Gastroesophageal sphincter (tissue), 3 donors: ENCODE data around the gene LPIN1.

Source experiments
- EP300 ChIP-seq: sonication (generic); formaldehyde crosslinking; IDR thresholded peaks from one replicate; pipeline ENCODE4 v1.6.1; 2017; ENCODE audit warnings: antibody characterized with exemption, mild to moderate bottlenecking
- POLR2A ChIP-seq, 2 donors: fragments of 450-650 bp; IDR thresholded peaks; one replicate each; pipeline ENCODE4 v1.6.1; 2017; ENCODE audit warnings: antibody characterized with exemption in 2 of 2, mild to moderate bottlenecking in 2 of 2, moderate library complexity in 1 of 2
- POLR2AphosphoS5 ChIP-seq: sonication (generic); formaldehyde crosslinking; IDR thresholded peaks from one replicate; pipeline ENCODE4 v1.6.1; 2017; ENCODE audit warnings: antibody characterized with exemption
- TF ChIP-seq, protein P1 (sequence below), 4 experiments: fragments of 200-600 bp in 2 of 4; fragments of 450-650 bp in 2 of 4; sonication (generic) in 1 of 4; IDR thresholded peaks; one replicate each; pipeline ENCODE4 v1.5.1; 2017 to 2019; ENCODE audit warnings: antibody characterized with exemption in 4 of 4, mild to moderate bottlenecking in 2 of 4, moderate library complexity in 2 of 4

DNA sequence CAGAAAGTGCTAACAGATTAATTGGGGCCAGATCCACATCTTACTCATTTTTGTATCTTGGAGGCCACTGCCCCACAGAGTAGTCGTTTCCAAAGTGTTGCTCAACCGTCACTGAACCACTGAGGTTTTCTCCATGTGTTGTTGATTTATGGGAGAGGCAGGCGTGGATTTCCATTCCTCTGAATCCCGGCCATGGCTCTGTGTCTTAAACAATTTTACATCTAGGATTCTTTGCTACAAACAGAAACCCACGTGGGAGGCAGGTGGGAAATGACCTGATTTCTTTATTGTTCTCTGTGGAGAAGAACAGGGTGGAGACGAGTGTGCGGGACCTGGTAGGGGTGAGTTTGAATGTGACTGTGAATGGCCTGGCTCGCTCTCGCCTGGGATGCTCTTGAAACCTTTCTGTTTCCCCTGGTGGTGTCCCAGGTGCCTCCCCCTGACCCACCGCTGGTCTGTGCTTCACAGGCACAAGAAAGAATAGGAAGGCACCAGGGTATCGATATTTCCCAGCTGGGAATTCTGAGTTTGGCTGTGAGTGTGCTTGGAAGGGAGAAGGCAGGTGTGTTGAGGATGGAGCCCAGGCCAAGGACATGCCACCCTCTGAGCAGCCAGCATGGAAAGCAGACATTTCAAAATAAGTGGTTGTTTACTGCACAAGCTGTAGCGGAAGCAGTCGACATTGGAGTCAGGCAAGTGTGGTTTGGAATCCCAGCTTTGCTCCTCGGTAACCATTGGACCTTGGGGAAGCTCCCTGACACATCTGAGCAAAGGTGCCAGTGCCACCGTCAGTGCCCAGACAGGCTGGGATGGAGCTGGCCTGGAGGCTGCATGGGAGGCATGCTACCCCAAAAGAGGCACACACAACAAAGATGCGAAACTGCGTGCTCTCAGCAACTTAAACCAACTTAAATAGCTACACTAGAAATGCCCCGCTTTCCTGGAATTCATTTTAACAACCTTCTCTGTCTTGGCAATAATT is 50.0 kb downstream of the LPIN1 start:
- TF ChIP-seq EP300 (no peak), POLR2A (IDR thresholded peaks at IDR 0.05) (no peak), POLR2AphosphoS5 (no peak)
- TF ChIP-seq, protein P1, sequence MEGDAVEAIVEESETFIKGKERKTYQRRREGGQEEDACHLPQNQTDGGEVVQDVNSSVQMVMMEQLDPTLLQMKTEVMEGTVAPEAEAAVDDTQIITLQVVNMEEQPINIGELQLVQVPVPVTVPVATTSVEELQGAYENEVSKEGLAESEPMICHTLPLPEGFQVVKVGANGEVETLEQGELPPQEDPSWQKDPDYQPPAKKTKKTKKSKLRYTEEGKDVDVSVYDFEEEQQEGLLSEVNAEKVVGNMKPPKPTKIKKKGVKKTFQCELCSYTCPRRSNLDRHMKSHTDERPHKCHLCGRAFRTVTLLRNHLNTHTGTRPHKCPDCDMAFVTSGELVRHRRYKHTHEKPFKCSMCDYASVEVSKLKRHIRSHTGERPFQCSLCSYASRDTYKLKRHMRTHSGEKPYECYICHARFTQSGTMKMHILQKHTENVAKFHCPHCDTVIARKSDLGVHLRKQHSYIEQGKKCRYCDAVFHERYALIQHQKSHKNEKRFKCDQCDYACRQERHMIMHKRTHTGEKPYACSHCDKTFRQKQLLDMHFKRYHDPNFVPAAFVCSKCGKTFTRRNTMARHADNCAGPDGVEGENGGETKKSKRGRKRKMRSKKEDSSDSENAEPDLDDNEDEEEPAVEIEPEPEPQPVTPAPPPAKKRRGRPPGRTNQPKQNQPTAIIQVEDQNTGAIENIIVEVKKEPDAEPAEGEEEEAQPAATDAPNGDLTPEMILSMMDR (IDR thresholded peaks at IDR 0.05), result no peak
